GM12878 (cell line): ENCODE measurements around the gene TARBP2. TPM values are rescaled to one million over a fixed set of nuclear protein-coding genes. Genes with fewer than 3 reads are reported as not detected.

Source experiments
- ATAC-seq: fragments of 200-7000 bp; cut with Tn5 transposase; 3 replicates; pipeline ENCODE4 v1.9.1; 2020; ENCODE audit warnings: mild to moderate bottlenecking, moderate library complexity
- BruUV-seq: library from RNA; stranded (reverse); fragments of 400-500 nt; replicated peaks from 2 replicates; lab custom pipeline; 2021; lab: Mats Ljungman, UMichigan
- CTCF ChIA-PET: fragments of 300-600 bp; sonication (Branson Sonifier 250); formaldehyde crosslinking; extraction: SDS; loops from one replicate; lab custom pipeline; 2021; ENCODE audit warnings: inconsistent platforms; lab: Yijun Ruan, JAX
- POLR2A ChIA-PET: fragments of 350-600 bp; formaldehyde crosslinking; extraction: SDS; loops from one replicate; lab custom pipeline; 2021; ENCODE audit warnings: inconsistent platforms; lab: Charles Lee
- RAD21 ChIA-PET: fragments of 300-600 bp; sonication (Branson Sonifier 250); formaldehyde crosslinking; loops from one replicate; lab custom pipeline; 2023; ENCODE audit warnings: antibody characterized with exemption; ENCODE audit not compliant: unreplicated experiment; lab: Charles Lee
- SMC1A ChIA-PET: fragments of 300-600 bp; sonication (Branson Sonifier 250); formaldehyde crosslinking; loops from one replicate; lab custom pipeline; 2023; ENCODE audit not compliant: unreplicated experiment, uncharacterized antibody; lab: Charles Lee
- DNase-seq: peaks from one replicate; pipeline ENCODE4 v3.0.0-alpha.2; 2011; ENCODE audit warnings: low read depth, low spot score
- FAIRE-seq: peaks from 3 replicates; lab custom pipeline; 2011; peaks lifted over from hg19 to GRCh38; lab: Jason Lieb, UNC
- H2AFZ ChIP-seq: 2 replicates; pipeline ENCODE4 v1.6.0; 2011; ENCODE audit warnings: low read depth, low read length, control low read depth; ENCODE audit not compliant: control insufficient read depth
- H3K27ac ChIP-seq: 2 replicates; pipeline ENCODE4 v1.5.1; 2011; ENCODE audit warnings: control low read depth; ENCODE audit not compliant: control insufficient read depth, insufficient read depth
- H3K27me3 ChIP-seq, 2 experiments: replicated peaks in 1 of 2; 2 replicates each; pipeline versions ENCODE4 v1.6.0 to v1.6.1; 2011; ENCODE audit warnings: low read length in 1 of 2; ENCODE audit not compliant: control insufficient read depth in 2 of 2, insufficient read depth in 2 of 2
- H3K36me3 ChIP-seq, 2 experiments: 2 replicates each; pipeline ENCODE4 v1.5.1; 2011; ENCODE audit warnings: low read length in 1 of 2; ENCODE audit not compliant: control insufficient read depth in 2 of 2, insufficient read depth in 2 of 2
- H3K4me1 ChIP-seq: 2 replicates; pipeline ENCODE4 v1.6.1; 2011; ENCODE audit warnings: mild to moderate bottlenecking, low read length, moderate library complexity, mixed read lengths; ENCODE audit not compliant: control insufficient read depth, insufficient read depth
- H3K4me2 ChIP-seq: 2 replicates; pipeline ENCODE4 v1.6.0; 2011; ENCODE audit warnings: control low read depth; ENCODE audit not compliant: control insufficient read depth, insufficient read depth
- H3K4me3 ChIP-seq: fragments of 200-600 bp; sonication (generic); 2 replicates; pipeline ENCODE4 v1.5.1; 2016
- H3K79me2 ChIP-seq: 2 replicates; pipeline ENCODE4 v1.6.0; 2011; ENCODE audit warnings: low read length; ENCODE audit not compliant: control insufficient read depth, insufficient read depth
- H3K9ac ChIP-seq: 2 replicates; pipeline ENCODE4 v1.8.0; 2011; ENCODE audit warnings: low read length, control low read depth, mixed read lengths; ENCODE audit not compliant: control insufficient read depth, insufficient read depth
- H3K9me3 ChIP-seq: replicated peaks from 3 replicates; pipeline ENCODE4 v1.5.1; 2011; ENCODE audit warnings: mild to moderate bottlenecking, low read length; ENCODE audit not compliant: control insufficient read depth, insufficient read depth
- H4K20me1 ChIP-seq: 2 replicates; pipeline ENCODE4 v1.6.0; 2011; ENCODE audit not compliant: control insufficient read depth, insufficient read depth
- IRF4 ChIP-seq: IDR thresholded peaks from 2 replicates; pipeline ENCODE4 v1.6.1; 2011; ENCODE audit warnings: low read depth, low read length
- POLR2AphosphoS5 ChIP-seq: IDR thresholded peaks from 2 replicates; pipeline ENCODE4 v1.6.1; 2011; ENCODE audit warnings: mild to moderate bottlenecking, low read length, inconsistent platforms
- ZNF622 ChIP-seq: fragments of 450-650 bp; IDR thresholded peaks from 2 replicates; pipeline ENCODE4 v1.6.1; 2017; ENCODE audit warnings: mild to moderate bottlenecking, inconsistent platforms
- WGBS: methylation state at CpG from one replicate; pipeline ENCODE4 v1.1.6; 2016; ENCODE audit warnings: low lambda C conversion rate; ENCODE audit not compliant: insufficient replicate concordance, insufficient coverage; ENCODE audit errors: missing lambda C conversion rate; 5-methylcytosine and 5-hydroxymethylcytosine counted together
- in situ Hi-C: fragments of 300-500 bp; cut with MboI; formaldehyde crosslinking; loops from 9 replicates; pipeline ENCODE4 v1.14.3; 2018; ENCODE audit warnings: mixed read lengths
- intact Hi-C: fragments of 100-400 bp; cut with micrococcal nuclease; formaldehyde crosslinking; loops from one replicate; pipeline ENCODE4 v1.14.2; 2022; ENCODE audit not compliant: unreplicated experiment
- polyA plus RNA-seq, 11 experiments: library from polyadenylated mRNA; depleted of rRNA in 4 of 11; unstranded in 6 of 11; stranded (reverse) in 5 of 11; fragments of >200 nt; fragmentation: Nextera tagmentation in 4 of 11; fragmentation: Illumina TruSeq in 1 of 11; extraction: Ambion mirVana in 4 of 11; extraction: Trizol in 1 of 11; gene quantifications; 1 replicate in 1 of 11; 2 replicates in 10 of 11; pipeline versions ENCODE4 v1.2.1 to v1.2.3, GENCODE V29; 2011 to 2016; ENCODE audit warnings: inconsistent platforms in 2 of 11, missing spikeins in 2 of 11, low read depth in 1 of 11
- total RNA-seq, 4 experiments: library from RNA; depleted of rRNA in 3 of 4; stranded (reverse); fragments of >200 nt in 3 of 4; fragmentation: Illumina TruSeq in 1 of 4; extraction: Trizol in 1 of 4; gene quantifications; 2 replicates each; pipeline versions ENCODE4 v1.2.1 to v1.2.3, GENCODE V29; 2013 to 2021

The TARBP2 gene
- total and polyA plus RNA-seq, 10 of the 15 experiments (the other 5 are each of a cell fraction or from before 2014, with no cell fraction given) = 5.5 to 60.1 (median 36.8) TPM

DNA sequence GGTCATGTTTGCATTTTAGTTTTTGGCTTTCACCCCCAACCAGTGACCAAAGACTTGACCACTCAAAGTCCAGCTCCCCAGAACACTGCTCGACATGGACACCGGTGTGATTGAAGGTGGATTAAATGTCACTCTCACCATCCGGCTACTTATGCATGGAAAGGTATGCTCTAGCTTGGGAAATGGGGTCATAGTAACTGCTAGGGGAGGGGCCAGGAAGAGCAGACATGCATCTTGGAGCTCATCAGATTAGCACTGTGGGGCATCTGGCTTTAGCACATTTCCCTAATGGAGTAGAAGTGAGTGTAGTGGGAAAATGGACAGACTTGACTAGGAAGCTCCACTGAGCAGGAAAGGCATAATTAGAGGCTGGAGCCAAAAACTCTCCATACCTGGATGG lies 46.4 kb upstream of the TARBP2 start:
- RAD21 ChIA-PET = no interaction called here
- CTCF ChIA-PET = interaction anchor here (0.8 to 4.9 kb wide), 7 partner anchors 18 to 134 kb away, joined by 3 to 30 read pairs (median 4); partner anchors contain the start of gene TARBP2
- peaks cover 13% of the 10 kb centered on the region for H4K20me1 ChIP-seq

DNA sequence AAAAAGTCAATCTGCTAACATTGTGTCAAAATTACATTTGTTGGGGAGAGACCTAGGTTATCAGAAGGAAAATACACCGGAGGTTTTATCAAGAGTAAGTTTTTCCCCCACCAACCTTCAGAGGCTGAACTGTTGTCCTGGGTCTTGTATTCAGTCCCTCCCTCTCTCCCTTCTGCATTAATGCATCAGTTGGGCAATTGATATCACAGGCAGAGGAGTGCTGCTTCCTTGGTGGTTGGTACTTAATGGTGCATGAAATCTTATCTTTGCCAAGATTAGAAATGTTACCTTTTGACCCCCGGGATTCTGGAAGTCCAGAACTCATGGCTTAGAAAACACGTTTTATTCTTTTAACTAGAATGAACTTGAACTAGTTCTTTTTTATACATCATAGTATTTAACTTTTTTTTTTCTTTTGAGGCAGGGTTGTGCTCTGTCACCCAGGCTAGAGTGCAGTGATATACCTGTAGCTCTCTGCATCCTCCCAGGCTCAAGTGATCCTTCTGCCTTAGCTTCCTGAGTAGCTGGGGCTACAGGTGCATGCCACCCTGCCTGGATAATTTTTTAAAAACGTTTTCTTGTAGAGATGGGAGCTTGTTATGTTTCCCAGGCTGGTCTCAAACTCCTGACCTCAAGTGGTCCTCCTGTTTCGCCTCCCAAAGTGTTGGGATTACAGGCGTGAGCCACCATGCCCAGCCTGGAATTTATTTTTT lies 44.3 kb upstream of the TARBP2 start:
- SMC1A ChIA-PET = interaction anchor here (0.7 to 1.0 kb wide), 2 partner anchors 17 to 371 kb away, joined by 3 to 4 read pairs; no protein-coding TSS in a partner anchor
- TF ChIP-seq ZNF622 = no peak
- peak; percentile 38; the same call in 1 of the 2 replicates for TF ChIP-seq POLR2AphosphoS5
- TF ChIP-seq, all 136 proteins: peak for 1
- Histone ChIP-seq H3K27me3 (no peaks in the 10 kb centered on the region), H3K36me3 (peaks cover 16 to 67% of the 10 kb centered on the region in 2 experiments), H3K4me1 (peaks cover 5% of the 10 kb centered on the region), H3K9ac (no peak overlapping the region), H3K27ac (no peak overlapping the region), H3K4me3 (no peak overlapping the region), H3K79me2 (peaks cover 71% of the 10 kb centered on the region), H2AFZ (no peak overlapping the region), H4K20me1 (peaks cover 17% of the 10 kb centered on the region), H3K9me3 (no peaks in the 10 kb centered on the region), H3K4me2 (no peak overlapping the region)
- POLR2A ChIA-PET = interaction anchor here (0.6 kb wide), 2 partner anchors 25 to 278 kb away, joined by 3 to 6 read pairs; no protein-coding TSS in a partner anchor
- no peak for ATAC-seq
- intact Hi-C loops = no loop called here
- CTCF ChIA-PET = interaction anchor here (4.9 kb wide), 1 partner anchor 19 kb away, joined by 30 read pairs; no protein-coding TSS in a partner anchor
- DNase-seq = no peak
- 72% methylated on average over 6 of the region's 6 CpGs for WGBS
- BruUV-seq = no TSS peak
- RAD21 ChIA-PET = no interaction called here
- in situ Hi-C loops = no loop called here
- no peak for FAIRE-seq

More for the DNA sequence above, 46.4 kb upstream of the TARBP2 start:
- H3K4me1 ChIP-seq = peaks cover 5% of the 10 kb centered on the region
- H3K9me3 ChIP-seq = no peaks in the 10 kb centered on the region
- peak overlapping the region; percentile 97; the same call in 1 of the 2 replicates for H3K4me3 ChIP-seq
- ChIA-PET POLR2A (interaction anchor here (0.6 to 2.5 kb wide), 8 partner anchors 11 to 130 kb away, joined by 3 to 7 read pairs (median 5); partner anchors contain the start of gene PRR13), SMC1A (interaction anchor here (1.1 to 2.4 kb wide), 4 partner anchors 8 to 54 kb away, joined by 3 to 9 read pairs (median 5); no protein-coding TSS in a partner anchor)
- no peak overlapping the region for H3K9ac ChIP-seq
- H2AFZ ChIP-seq = no peak overlapping the region
- no peak overlapping the region for H3K27ac ChIP-seq
- intact Hi-C loops = loop anchor here (5.0 kb wide), 1 partner anchor 48 kb away; the partner anchor contains the start of gene TARBP2
- in situ Hi-C loops = no loop called here
- H3K4me2 ChIP-seq = peak overlapping the region; percentile 83
- no TSS peak for BruUV-seq
- WGBS = 95% methylated on average over 3 of the region's 3 CpGs
- H3K36me3 ChIP-seq = peaks cover 11 to 46% of the 10 kb centered on the region in 2 experiments
- H3K79me2 ChIP-seq = peaks cover 55% of the 10 kb centered on the region
- no peak for ATAC-seq
- no peak for FAIRE-seq
- TF ChIP-seq POLR2AphosphoS5 = peak; percentile 82
- no peak for TF ChIP-seq IRF4
- H3K27me3 ChIP-seq = no peaks in the 10 kb centered on the region
- DNase-seq = no peak
